ELR (cell line): ENCODE data around the gene PPP1R2.
A peak's percentile ranks its signal among the peaks of the same experiment; 100 is the strongest.

Experiments used
- DNase-seq: peaks from one replicate; pipeline ENCODE4 v3.0.0-alpha.2; 2015; ENCODE audit warnings: low read depth

PPP1R2 gene

DNA sequence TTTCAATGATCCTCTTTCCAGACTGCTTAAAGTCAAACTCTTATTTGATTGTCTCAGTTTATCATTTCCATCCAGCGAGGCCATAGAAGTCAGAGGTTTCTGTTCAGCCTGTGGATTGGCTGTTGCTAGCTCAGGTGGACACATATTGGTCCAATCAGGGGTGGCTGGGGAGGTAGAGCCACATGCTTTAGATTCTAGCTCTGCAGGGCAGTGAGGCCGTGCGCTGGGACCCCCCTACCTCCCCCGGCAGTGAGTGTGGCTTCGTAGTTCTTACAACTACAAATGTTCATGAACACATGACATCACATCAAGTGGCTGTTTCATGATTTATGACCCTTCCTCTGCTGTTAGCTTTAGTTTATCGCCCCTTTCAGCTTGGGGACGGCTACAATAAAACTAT is 22.6 kb upstream of the PPP1R2 start:
- DNase-seq: no peak

DNA sequence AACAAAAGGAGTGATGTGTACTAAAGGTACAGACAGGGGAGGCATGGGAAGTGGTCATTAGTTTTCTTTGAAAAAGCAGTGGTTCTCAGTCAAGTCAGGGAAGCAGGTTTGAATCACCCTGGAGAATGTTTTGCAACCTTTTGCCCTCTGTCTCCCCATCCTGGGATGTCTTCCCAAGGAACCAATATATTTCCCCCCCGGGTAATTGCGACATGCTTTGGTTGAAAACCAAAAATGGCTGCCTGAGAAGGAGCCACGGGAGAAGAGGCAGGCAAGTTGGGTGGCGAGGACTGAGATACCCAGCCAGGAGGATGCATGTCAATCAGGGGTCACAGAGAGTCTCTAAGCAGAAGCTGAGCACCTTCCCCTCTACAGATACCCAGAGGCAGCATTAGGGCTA is 20.2 kb upstream of the PPP1R2 start:
- no peak for DNase-seq

DNA sequence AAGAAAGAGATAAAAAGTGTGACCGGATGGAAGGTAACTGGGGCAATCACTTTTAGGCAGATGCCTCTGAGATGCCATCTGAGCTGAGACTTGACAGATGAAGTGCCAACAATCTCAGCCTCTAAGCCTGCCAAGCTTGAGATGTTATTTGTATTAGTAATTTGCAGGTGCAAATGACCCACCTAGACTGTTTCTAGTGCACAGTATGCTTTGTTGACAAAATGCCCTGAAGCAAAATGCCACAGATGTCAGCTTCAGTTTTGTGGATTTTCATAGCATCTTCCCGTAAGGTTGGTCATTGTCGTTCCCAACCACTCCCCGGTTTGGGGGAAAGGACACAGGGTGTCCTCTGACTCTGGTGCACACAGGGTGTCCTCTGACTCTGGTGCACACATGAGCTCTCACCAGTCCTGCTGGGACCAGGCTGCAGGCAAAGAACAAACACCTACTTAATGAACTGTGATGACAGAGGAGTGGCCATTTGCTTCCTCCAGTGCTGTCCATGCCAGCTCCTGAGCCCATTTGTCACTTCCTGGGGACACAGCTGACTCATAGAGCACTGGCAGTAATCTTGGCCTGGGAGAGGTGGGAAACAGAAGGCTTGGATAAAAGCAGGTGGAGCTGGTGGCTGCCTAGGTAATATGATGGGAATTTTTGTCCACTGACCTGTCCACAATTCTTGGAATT is 16.7 kb upstream of the PPP1R2 start:
- no peak for DNase-seq

DNA sequence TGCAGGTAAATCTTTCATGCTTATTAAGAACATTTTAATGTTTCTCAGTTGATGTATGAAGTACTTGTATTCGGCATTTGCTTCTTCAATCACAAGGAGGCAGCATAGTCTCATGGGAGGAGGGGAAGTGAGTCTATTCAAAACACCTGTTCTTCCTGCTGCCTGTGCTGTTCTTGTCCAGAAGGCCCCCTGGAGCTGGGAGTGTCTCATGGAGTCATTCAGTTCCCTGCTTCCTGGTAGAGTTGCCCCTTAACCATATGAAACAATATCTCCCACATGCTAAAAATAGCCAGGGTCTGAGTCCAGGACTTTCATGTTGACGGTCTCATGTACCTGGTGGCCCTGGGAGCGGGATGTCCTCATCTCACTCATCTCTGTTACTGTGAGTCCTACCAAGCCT is 15.5 kb upstream of the PPP1R2 start:
- peak; percentile 46 for DNase-seq

DNA sequence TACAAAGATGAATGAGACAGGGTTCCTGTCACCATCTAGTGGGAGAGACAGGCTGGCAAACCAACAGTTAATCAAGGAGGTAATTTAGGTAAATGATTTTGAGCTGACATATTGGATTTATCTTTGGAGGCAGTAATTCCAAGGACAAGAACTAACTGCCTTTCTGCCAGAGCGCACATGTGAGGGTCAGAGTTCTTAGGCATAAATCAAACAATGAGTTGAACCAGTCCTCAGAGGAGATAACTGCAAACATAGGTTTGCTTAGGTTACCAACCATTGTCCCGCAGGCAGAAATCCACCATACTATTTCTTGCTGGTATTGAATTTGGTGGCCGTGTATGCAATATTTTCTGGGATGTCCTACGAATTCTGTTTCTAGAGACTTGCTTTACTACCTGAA is 14.2 kb upstream of the PPP1R2 start:
- no peak for DNase-seq

DNA sequence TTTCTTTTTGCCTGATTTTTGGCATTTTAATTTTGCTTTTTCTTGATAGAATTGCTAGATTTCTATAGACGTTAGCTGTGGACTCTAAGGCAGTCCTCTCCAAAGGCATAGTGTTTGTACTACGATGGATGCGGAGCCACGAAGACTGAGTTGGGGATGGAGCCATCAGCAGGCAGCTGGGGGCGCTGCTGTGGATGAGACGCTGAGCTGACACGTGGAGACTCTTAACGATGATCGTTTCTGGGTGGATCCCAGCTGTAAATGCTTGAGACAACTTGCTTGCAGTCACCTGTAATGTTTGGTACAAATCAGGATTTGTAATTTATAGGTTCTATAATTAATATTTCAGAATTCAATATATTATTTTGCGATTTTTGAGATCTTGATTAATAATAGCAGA is 13.3 kb upstream of the PPP1R2 start:
- no peak for DNase-seq

DNA sequence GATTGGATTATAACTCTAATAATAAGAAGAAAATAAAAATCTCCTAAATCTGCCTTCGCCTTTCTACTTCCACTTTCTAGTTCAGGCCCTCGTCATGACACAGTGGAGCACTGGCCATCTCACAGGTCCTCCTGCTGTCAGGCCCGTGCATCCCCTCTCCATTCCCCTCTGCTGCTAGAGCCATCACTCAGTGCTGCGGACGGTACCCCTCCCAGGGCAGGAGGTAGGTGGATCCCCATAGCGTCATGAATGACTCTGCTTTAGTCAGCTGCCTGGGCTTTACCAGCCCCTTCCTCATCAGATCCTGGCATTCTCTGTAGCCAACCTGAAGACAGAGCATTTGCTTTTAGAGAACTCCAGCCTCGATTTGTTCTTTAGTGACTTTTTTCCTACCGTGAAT is 12.0 kb upstream of the PPP1R2 start:
- DNase-seq: no peak

DNA sequence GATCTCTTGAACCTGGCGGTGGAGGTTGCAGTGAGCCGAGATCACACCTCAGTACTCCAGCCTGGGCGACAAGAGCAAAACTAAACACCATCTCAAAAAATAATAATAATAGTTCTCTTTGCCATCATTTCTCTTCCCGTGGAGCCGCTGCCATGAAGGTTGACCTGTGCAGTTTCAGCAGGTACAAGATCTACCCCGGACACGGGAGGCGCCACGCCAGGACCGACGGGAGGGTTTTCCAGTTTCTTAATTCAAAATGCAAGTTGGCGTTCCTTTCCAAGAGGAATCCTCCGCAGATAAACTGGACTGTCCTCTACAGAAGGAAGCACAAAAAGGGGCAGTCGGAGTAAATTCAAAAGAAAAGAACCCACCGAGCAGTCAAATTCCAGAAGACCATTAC is 11.3 kb upstream of the PPP1R2 start:
- no peak for DNase-seq

DNA sequence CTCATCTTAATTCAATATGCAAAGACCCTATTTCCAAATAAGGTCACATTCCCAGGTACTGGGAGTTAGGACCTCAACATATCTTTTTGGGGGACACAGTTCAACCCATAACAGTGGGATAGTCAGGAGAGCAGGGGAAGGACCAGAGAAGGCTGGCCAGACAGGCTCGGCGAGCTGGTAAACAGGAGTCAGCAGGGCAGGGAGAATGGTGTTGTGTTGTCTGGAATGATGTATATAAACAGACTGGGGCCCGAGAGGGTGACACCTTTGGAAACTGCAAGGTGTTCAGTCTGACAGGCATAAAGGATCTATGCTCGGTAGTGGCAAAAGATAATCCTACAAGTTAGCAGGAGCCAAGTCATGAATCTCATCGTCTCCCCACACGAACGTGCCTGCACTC is 10.1 kb upstream of the PPP1R2 start:
- DNase-seq: no peak

DNA sequence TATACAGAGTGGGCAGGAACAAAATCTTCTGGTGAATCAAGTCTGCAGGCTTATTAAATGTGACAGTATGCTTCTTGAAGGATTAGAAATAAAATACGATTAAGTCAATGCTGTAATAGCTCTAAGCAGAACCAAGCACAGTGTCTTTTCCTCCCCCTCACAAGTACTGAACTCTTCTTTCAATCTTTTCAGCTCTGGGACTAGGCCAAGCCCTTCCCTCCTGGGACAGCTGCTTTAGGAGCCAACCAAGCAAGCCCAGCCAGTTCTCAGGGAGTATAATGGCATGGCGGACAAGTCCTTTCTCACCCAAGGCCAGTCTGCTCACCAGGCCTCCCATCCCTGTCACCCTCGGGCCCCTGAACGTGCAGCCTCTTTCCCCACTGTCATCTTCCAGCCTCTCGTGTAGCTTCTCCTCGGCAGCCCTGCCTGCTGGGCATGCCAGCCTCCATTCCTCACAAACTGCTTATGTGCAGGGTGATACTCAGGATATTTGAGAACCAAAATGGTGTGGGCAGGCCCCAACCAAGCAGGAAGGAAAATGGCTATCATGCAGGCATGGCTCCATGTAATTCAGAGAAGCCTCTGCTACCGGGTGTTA is 8.4 kb upstream of the PPP1R2 start:
- no peak for DNase-seq

DNA sequence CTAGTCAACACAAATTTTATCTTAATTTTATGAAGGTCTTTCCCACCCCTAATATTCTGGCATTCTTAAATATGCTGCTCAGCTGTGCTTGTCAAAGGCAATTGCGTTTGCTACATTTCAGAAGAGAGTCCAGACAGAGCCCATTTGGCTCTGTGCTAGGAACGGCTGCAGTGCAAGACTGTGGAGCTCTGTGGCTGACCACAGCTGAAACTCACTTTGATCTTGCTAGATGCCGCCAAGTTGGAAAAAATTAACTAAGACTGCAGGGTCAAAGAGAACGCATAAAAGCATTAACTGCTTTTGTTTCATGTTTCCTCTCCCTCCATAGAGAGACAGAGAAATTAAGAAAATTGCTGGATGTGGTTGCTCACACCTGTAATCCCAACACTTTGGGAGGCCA is 7.6 kb upstream of the PPP1R2 start:
- DNase-seq: no peak

DNA sequence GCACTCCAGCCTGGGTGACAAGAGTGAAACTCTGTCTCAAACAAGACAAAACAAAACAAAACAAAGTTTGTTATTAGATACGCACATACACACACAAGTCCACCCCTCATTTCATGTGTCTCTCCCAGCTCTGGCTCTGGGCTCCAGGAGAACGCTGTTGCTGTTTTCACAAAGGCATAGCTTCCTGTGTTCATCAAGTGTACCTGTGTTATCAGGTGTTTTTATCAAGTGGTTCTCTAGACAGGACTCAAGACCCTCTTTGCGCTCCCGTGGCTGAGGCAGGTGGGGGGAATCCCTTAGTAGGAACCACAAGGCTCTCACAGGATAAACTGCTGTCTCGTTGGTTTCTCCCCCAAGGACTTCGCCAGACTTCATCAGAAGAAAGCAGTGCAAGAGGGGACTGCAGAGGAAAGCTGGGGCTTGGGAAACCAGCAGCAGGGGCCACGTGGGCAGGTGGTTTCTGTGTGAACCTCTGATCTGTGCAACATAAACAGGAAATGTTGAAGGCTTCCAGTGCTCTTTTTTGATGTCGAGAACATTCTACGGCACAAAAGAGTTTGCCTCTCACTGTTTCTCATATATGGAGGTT is 6.9 kb upstream of the PPP1R2 start:
- DNase-seq: no peak

DNA sequence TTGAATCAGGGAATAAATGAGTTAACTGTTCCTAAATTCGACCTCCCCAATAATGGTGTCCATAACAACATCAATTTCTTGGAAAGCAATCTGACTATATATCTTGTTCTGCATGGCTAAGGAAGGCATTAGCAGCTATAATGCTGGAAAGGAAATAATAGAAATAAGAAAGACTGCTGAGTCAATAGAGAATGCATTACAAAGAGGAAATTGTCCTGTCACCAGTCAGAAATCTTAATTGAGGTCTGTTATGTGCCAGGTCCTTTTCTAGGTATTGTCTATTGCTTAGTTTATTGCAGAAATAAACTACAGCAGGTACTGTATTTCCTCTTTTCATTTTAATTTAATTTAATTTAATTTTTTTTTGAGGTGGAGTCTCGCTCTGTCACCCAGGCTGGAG is 5.9 kb upstream of the PPP1R2 start:
- no peak for DNase-seq

DNA sequence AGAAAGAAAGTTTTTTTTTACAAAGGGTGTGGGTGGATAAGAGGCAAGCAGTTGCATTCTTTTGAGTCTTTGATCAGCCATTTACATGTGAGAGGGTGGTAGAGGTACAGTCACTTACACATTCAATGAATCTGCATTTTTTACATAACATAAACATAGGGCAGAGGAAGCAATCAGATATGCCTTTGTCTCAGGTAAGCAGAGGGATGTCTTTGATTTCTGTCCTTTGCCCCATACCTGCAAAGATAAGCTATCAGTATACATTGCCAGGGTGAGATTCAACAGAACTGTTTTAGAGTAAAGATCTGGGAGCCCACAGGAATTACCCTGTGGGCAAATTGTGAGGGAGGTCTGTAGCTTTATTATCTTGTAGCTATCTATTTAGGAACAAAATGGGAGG is 5.4 kb upstream of the PPP1R2 start:
- no peak for DNase-seq

DNA sequence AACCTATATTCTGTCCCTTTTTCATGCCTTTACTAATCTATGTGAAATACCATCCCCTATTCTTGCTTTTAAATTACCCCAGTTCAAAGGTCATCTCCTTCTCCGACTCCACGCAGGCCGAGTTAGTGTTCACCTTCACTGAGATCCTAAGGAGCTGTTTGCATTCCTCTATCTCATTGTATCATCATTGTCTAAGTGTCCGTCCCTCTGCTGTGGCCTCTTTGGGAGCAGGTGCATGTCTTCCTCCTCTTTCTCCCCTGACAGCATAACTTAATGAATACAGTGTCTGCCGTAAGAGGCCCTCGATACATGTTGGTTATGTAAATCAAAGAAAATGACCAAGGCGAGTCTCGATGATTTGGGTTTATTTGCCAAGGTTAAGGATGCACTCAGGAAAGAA is 4.9 kb upstream of the PPP1R2 start:
- DNase-seq: no peak

DNA sequence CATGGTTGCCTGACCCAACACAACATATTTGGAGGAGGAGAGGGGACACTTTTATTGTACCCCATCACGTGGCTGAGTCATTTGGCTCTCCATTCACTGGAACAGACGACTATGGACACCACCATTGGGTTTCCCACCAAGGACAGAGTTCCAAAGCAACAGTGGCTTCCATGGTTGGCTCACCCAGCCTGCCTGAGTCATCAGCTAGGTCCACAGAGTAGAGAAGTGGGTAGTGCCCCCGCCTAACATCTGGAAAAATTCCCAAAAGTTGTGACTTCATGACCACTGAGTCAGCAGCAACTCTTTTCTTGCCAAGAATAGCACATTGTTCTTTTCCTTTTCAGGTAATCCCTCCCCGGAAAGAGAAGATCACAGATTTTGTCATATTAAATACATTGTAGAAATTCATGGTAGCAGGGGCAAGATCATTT is 3.0 kb upstream of the PPP1R2 start:
- peak; percentile 84 for DNase-seq

DNA sequence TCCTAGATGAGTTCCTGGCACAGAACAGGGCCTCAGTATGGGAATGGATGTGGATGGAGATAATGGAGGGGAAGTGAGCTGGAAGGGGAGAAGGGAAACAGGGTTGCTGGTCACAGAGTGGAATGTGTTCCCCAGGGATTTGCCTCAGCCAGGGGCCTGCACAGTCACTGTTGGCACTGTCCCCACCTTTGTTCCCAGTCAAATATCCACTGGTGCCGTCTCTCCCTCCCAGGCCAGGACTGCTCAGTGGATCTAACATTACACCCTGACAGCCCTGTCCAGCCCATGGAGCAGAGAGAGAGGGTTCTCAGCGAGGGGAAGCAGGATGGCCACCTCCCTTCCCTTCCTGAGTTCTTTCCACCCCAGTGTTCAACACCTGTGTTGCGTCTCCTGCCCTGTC is 1.5 kb upstream of the PPP1R2 start:
- DNase-seq: no peak

DNA sequence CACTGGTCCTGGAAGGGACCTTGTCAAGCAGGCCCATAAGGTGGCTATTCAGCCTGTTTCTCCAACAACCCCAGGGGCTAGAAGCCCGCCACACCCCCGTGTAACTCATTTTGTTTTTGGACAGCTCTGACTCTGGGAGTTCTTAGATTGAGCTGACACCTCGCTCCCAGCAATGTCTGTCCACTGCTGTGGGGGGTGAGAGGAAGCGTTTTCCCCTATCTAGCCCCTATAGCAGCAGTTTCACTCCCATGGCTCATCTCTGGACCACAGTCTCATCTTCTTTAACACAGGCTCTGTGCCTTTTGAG is 1.1 kb upstream of the PPP1R2 start:
- no peak for DNase-seq

DNA sequence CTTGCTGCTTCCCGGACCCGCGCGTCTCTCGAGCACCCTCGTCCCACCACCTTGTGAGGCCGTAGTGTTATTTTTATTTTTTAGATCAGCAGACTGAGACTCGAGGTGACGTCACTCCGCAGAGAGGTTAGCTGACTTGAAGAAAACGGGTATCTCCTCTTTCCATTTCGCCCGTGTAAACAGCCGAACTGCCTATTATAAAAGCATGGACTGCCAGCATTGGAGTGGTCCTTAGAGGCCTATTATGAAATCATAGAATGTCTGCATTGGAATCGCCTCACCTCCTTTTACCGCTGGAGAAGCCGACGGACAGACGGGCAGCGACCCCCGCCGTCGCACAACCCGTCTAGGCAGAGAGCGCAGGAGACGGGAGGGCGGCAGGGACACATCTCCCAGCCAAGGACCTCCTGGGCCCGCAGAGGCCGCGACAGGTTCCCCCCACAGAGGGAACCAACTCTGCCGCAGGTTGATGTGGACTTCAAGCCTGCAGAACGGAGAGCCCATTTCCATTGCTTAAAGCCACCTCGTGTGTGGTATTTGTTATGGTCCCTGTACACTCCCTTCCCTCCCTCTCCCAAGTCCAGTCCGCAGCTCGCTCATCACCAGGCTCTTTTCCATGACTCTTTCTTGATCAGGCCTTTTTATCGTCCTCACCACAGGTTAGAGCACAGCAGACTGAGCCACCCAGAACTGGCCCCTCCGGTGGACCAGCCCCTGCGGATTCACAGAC is 540 bp upstream of the PPP1R2 start:
- DNase-seq: no peak

DNA sequence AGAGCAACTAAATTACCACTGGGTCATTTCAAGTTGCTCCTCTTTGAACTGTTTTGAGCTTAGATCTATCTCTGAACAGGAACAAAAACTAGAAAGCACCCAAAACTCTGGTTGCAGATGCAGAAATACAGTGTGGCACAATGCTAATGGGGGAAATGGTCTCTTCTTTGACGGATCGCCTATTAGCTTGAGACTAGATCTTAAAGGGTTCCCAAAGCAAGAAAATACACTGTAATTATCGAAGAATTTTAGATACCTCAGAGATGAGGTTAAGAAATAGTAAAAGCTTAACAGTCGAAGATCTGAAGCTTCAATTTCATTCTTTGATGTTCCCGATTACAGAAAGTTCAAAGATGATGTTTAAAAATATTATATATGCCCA is 818 bp downstream of the PPP1R2 start:
- DNase-seq: peak; percentile 37

DNA sequence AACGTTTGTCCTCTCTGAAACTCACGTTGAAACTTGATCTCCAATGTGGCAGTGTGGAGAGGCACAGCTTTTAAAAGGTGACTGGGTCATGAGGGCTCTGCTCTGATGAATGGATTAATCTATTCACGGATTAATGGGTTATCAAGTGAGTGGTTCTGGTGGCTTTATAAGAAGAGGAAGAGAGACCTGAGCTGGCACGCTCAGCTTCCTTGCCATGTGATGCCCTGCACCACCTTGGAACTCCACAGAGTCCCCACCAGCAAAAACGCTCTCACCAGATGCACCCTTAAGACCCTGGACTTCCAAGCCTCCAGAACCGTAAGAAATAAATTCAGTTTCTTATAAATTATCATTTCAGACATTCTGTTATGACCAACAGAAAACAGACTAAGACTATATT is 2.6 kb downstream of the PPP1R2 start:
- DNase-seq: no peak

DNA sequence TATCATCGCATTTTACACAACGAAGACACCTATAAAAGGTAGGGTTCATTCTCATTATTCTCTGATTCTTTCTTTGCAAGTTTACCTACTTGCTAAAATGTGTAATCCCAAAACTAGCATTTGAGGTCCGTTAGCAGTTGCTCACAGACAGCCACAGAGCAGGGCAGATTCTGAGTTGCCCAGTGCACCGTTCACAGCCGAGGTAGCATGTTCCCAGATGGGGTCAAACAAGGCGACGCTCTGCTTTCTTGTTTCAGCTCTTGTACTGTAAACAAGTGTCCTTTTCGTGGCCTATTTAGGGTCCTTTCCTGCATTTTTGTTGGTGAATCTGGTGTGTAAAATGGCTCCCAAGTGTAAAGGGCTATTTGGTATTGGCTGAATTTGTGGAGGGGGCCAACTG is 3.1 kb downstream of the PPP1R2 start:
- no peak for DNase-seq

DNA sequence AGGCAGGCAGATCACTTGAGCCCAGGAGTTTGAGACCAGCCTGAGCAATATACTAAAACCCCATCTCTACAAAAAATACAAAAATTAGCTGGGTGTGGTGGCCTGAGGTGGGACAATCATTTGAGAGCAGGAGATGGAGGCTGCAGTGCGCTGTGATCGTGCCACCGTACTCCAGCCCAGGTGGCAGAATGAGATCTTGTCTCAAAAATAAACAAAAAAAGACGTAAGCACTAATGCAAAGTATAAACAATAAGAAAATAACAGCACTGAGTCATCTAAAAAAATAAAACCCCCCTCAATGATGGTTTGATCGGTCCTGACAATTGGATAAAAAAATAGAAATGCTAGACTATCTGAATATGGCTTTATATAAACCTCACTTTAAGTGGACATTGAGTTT is 3.6 kb downstream of the PPP1R2 start:
- DNase-seq: no peak

DNA sequence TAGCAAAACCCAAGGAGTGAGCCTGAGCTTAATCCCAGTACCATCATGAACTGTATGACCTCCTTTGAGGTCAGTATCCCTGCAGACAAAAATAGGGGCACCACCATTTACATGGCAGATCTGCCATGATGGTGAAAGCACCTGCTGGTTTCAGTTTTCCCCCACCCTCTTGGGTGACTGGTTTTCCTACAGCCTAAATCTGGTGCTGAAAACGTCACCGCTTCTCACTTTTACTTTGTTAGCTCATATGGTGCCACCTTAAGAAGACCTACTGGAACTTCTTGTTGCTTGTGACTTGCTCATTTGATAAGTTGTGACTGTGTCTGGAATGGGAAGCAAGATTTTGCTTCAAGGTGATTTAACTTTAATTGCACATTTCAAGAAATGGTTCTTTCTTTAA is 5.1 kb downstream of the PPP1R2 start:
- no peak for DNase-seq
